HFFc6 (cell line): ENCODE measurements around the gene PELI2. TPM values are rescaled to one million over a fixed set of nuclear protein-coding genes. Genes with fewer than 3 reads are reported as not detected.

ENCODE experiments used
- DNase-seq: peaks from one replicate; pipeline ENCODE4 v3.0.0-alpha.2; 2018
- H3K27ac Mint-ChIP-seq: 2 replicates; pipeline ENCODE4 v1.8.0; 2020; ENCODE audit warnings: mild to moderate bottlenecking, mixed read lengths
- H3K27me3 Mint-ChIP-seq: 2 replicates; pipeline ENCODE4 v1.8.0; 2021; ENCODE audit warnings: mild to moderate bottlenecking, moderate library complexity, mixed read lengths; ENCODE audit not compliant: insufficient read depth
- H3K36me3 Mint-ChIP-seq: 2 replicates; pipeline ENCODE4 v1.8.0; 2021; ENCODE audit warnings: low read depth, mixed read lengths
- H3K4me1 Mint-ChIP-seq: 2 replicates; pipeline ENCODE4 v1.8.0; 2020; ENCODE audit warnings: low read depth, mixed read lengths
- H3K4me3 Mint-ChIP-seq: 2 replicates; pipeline ENCODE4 v1.8.0; 2020; ENCODE audit warnings: mild to moderate bottlenecking, moderate library complexity, mixed read lengths
- H3K9me3 Mint-ChIP-seq: 2 replicates; pipeline ENCODE4 v1.8.0; 2020; ENCODE audit warnings: mild to moderate bottlenecking, mixed read lengths
- CTCF ChIP-seq: fragments of 200-600 bp; sonication (generic); IDR thresholded peaks from 2 replicates; pipeline ENCODE4 v1.5.0; 2021; ENCODE audit warnings: antibody characterized with exemption, mild to moderate bottlenecking
- total RNA-seq, 6 experiments: library from RNA; stranded (reverse); fragmentation: NEBNext Ultra II Directional; extraction: Animal tissue kit (Norgen Biotek cat#: 25700); gene quantifications; 2 replicates in 1 of 6; 3 replicates in 5 of 6; pipeline ENCODE4 v1.2.3, GENCODE V29; 2021

Gene PELI2
- total RNA-seq, 6 experiments from 2014 or later: 0.69 to 5.9 (median 4.6) TPM

- H3K4me3 Mint-ChIP-seq: peak overlapping the region; percentile 22
- no peak for TF ChIP-seq CTCF
- no peaks in the 10 kb centered on the region; the same call in 1 of the 2 replicates for H3K36me3 Mint-ChIP-seq
- peaks cover 1% of the 10 kb centered on the region for H3K9me3 Mint-ChIP-seq
- peaks cover 1% of the 10 kb centered on the region; the same call in 1 of the 2 replicates for H3K27me3 Mint-ChIP-seq
- peaks cover 33% of the 10 kb centered on the region for H3K4me1 Mint-ChIP-seq
- DNase-seq: peak; percentile 66
- peak overlapping the region; percentile 57 for H3K27ac Mint-ChIP-seq
Observed at GRCh38 chr14:56172571-56172971, 54.4 kb downstream of the PELI2 start.

- no peak for DNase-seq
Observed at GRCh38 chr14:56173365-56173922, 55.2 kb downstream of the PELI2 start.

GRCh38 chr14:56175773-56176172 is 57.6 kb downstream of the PELI2 start:
- no peak for DNase-seq
- peaks cover 2% of the 10 kb centered on the region for H3K27me3 Mint-ChIP-seq
- no peaks in the 10 kb centered on the region; the same call in 1 of the 2 replicates for H3K36me3 Mint-ChIP-seq
- no peak overlapping the region for H3K27ac Mint-ChIP-seq
- no peaks in the 10 kb centered on the region for H3K9me3 Mint-ChIP-seq
- no peak for TF ChIP-seq CTCF
- no peak overlapping the region for H3K4me3 Mint-ChIP-seq
- H3K4me1 Mint-ChIP-seq: peaks cover 42% of the 10 kb centered on the region

More at GRCh38 chr14:56173365-56173922, 55.2 kb downstream of the PELI2 start:
- H3K27ac Mint-ChIP-seq: peak overlapping the region; percentile 57
- H3K27me3 Mint-ChIP-seq: peaks cover 1% of the 10 kb centered on the region; the same call in 1 of the 2 replicates
- H3K36me3 Mint-ChIP-seq: no peaks in the 10 kb centered on the region; the same call in 1 of the 2 replicates
- H3K4me3 Mint-ChIP-seq: peak overlapping the region; percentile 22; the same call in 1 of the 2 replicates
- no peak for TF ChIP-seq CTCF
- no peaks in the 10 kb centered on the region for H3K9me3 Mint-ChIP-seq
- H3K4me1 Mint-ChIP-seq: peaks cover 33% of the 10 kb centered on the region

GRCh38 chr14:56176530-56176929 is 58.3 kb downstream of the PELI2 start:
- no peak for TF ChIP-seq CTCF
- no peak overlapping the region for H3K27ac Mint-ChIP-seq

GRCh38 chr14:56177036-56177435 is 58.8 kb downstream of the PELI2 start:
- no peak overlapping the region for H3K27ac Mint-ChIP-seq
- H3K4me3 Mint-ChIP-seq: no peak overlapping the region
- peaks cover 4% of the 10 kb centered on the region for H3K27me3 Mint-ChIP-seq
- peaks cover 42% of the 10 kb centered on the region for H3K4me1 Mint-ChIP-seq
- H3K9me3 Mint-ChIP-seq: no peaks in the 10 kb centered on the region
- DNase-seq: no peak
- H3K36me3 Mint-ChIP-seq: no peaks in the 10 kb centered on the region; the same call in 1 of the 2 replicates
- no peak for TF ChIP-seq CTCF

More at GRCh38 chr14:56176530-56176929, 58.3 kb downstream of the PELI2 start:
- Mint-ChIP-seq H3K27me3 (peaks cover 4% of the 10 kb centered on the region), H3K36me3 (no peaks in the 10 kb centered on the region; the same call in 1 of the 2 replicates), H3K9me3 (no peaks in the 10 kb centered on the region), H3K4me1 (peaks cover 42% of the 10 kb centered on the region), H3K4me3 (no peak overlapping the region)
- DNase-seq: no peak
